ENCODE measurements around the gene BCL11B. TPM values are rescaled to one million over a fixed set of nuclear protein-coding genes. Genes with fewer than 3 reads are reported as not detected.

Gene BCL11B
- total RNA-seq, 1 donor from 2014 or later, result 11.5 TPM

DNA sequence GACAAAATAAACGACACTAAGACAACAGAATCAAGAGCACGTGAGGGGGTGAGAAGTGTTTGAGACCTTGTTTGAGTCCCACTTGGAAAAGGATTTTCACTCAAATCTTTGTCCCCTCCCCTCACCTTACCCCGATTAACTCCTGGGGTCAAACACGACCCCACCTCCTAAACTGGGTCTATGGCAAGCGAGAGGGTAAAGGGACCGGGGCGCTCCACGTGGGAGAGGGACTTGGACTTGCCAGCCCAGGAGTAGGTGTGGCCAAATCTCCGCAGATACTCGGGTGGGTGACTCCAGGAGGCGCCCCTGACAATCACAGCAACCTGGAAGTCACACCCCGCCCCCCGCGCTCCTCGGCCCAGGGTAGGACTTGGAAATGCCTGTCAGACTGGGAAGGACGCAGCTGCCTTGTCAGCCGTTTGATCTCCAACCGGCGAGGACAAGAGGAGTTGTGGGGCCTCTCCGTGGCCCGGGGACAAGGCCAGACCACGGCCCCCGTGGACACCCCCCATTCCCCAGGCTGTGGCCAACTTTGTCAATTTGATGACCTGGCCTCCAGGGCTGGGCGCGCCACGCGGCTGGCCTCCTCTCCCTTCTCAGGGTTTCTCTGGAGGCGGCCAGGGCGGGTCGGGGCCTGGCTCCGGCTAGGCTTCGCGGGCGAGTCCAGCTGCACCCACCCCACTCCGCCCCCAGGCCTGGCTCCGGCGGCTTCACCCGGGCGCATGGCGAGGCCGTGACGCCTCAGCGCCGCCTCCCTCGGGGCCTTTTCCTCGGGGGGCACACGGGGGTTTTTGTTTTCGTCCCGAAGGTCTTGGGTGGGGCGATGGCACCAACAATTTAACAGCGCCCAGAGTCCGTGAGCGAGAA, 1.1 kb upstream of the BCL11B start:
- Histone ChIP-seq H3K27ac (peak overlapping the region; percentile 75), H3K4me3 (peak overlapping the region; percentile 1 to 55), H3K4me1 (peaks cover 30% of the 10 kb centered on the region), H3K27me3 (peaks cover 9% of the 10 kb centered on the region), H3K36me3 (no peaks in the 10 kb centered on the region), H3K9me3 (no peaks in the 10 kb centered on the region)
- intact Hi-C loops (cut with DNase I), result no loop called here
- no peak for DNase-seq (ENCODE audit: extremely low spot score in 2 of 2)
- no peak for TF ChIP-seq POLR2A (IDR thresholded peaks at IDR 0.05)
- TF ChIP-seq, protein P1, sequence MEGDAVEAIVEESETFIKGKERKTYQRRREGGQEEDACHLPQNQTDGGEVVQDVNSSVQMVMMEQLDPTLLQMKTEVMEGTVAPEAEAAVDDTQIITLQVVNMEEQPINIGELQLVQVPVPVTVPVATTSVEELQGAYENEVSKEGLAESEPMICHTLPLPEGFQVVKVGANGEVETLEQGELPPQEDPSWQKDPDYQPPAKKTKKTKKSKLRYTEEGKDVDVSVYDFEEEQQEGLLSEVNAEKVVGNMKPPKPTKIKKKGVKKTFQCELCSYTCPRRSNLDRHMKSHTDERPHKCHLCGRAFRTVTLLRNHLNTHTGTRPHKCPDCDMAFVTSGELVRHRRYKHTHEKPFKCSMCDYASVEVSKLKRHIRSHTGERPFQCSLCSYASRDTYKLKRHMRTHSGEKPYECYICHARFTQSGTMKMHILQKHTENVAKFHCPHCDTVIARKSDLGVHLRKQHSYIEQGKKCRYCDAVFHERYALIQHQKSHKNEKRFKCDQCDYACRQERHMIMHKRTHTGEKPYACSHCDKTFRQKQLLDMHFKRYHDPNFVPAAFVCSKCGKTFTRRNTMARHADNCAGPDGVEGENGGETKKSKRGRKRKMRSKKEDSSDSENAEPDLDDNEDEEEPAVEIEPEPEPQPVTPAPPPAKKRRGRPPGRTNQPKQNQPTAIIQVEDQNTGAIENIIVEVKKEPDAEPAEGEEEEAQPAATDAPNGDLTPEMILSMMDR (IDR thresholded peaks at IDR 0.05), result no peak
- TF ChIP-seq POLR2AphosphoS5 (IDR thresholded peaks at IDR 0.05; ENCODE audit: insufficient read depth in 1 of 2, low read depth in 1 of 2), result no peak

DNA sequence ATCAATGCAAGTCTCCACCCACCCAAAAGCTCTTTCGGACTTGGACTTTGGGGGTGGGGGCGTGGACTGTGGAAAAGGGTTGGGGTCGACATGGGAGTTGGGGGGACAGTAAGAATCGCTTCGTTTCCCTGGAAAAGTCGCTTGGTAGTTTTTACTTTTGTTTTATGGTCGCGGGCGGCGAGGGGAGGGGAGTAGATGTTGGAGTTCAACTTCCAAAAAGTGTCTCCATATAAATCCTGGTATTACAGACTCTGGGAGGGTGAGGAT, 568 bp upstream of the BCL11B start:
- TF ChIP-seq POLR2AphosphoS5 (IDR thresholded peaks at IDR 0.05; ENCODE audit: insufficient read depth in 1 of 2, low read depth in 1 of 2), result no peak
- TF ChIP-seq POLR2A (IDR thresholded peaks at IDR 0.05), result no peak
- TF ChIP-seq, protein P1 (IDR thresholded peaks at IDR 0.05), result no peak
- H3K27ac ChIP-seq, result peak overlapping the region; percentile 75
- intact Hi-C loops (cut with DNase I), result no loop called here
- H3K4me1 ChIP-seq, result peaks cover 30% of the 10 kb centered on the region
- H3K4me3 ChIP-seq, result peak overlapping the region; percentile 36 to 55
- no peaks in the 10 kb centered on the region for H3K36me3 ChIP-seq
- peaks cover 9% of the 10 kb centered on the region for H3K27me3 ChIP-seq
- no peaks in the 10 kb centered on the region for H3K9me3 ChIP-seq
- no peak for DNase-seq (ENCODE audit: extremely low spot score in 2 of 2)

DNA sequence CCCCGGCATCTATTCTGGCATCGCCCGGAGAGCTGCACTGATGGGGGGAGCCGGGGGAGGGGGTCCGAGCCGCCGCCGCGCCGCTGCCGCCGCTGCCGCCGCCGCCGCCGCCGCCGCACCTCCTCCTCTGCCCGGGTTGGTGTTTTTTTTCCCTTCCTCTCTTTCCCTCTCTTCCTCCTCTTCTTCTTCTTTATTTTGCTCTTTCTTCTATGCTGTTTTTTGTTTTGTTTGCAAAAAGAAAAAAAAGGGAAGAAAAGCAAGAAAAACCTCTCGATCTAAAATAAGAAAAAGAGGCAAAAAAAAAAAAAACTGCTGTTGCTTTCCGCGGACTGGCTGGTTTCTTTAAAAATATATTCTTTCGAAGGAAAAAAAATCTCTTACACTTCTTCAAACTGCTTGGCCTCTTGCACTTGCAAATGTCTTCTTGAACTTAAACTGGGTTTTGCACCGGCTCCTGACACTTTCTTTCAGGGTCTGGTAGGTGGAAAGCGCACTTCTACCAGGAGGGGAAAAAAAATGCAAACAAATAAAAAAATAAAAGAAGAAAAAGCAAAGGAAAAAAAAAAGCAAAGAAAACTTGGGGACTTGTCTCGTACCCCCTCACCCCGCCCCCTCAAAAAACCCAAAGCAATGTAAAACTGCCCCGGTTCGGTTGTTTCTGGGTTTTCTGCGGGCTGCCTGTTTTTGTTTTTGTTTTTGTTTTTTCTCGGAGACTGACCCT, 616 bp downstream of the BCL11B start:
- intact Hi-C loops (cut with DNase I), result no loop called here
- no peaks in the 10 kb centered on the region for H3K36me3 ChIP-seq
- peak overlapping the region; percentile 45 to 55 for H3K4me3 ChIP-seq
- no peaks in the 10 kb centered on the region for H3K9me3 ChIP-seq
- H3K4me1 ChIP-seq, result peaks cover 31% of the 10 kb centered on the region
- TF ChIP-seq POLR2AphosphoS5 (IDR thresholded peaks at IDR 0.05; ENCODE audit: insufficient read depth in 1 of 2, low read depth in 1 of 2), result no peak
- TF ChIP-seq, protein P1 (IDR thresholded peaks at IDR 0.05), result no peak
- no peak for TF ChIP-seq POLR2A (IDR thresholded peaks at IDR 0.05)
- peaks cover 9% of the 10 kb centered on the region for H3K27me3 ChIP-seq
- peak overlapping the region; percentile 75 for H3K27ac ChIP-seq
- no peak for DNase-seq (ENCODE audit: extremely low spot score in 2 of 2)

DNA sequence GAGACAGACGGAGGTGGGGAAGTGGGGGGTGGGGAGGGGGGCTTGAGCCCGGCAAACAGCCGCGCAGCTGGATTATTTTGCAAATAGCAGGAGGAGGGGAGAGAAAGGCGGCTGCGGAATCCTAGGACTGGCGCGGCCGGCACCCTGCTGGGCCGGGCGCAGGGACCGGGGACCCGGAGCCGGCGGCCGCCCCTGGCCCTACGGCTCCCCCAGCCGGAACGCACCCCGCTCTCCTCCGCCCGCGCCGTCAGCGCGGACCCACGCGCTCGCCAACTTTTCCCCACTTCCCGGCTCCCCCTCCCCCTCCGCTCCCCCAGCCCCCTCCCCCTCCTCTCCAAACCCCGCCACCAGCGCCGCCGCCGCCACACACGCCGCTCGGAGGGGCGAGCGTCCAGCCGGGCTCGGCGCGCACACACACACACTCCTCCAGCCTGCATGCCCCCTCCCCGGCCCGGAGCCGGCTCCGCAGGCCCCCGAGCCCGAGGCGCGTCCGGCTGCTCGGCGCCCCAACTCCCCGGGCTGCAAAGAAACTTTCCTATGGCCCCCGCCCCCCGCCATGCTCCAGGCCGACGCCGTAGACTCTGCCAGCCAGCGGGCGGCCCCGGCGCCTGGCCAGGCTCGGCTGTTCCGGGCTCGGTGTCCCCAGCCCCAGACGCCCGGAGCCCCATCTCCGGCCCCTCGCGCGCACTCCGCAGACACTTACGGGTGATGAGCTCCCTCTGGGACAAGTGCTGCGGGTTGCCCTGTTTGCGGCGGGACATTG, 1.4 kb downstream of the BCL11B start:
- H3K27ac ChIP-seq, result peak overlapping the region; percentile 75
- peak overlapping the region; percentile 45 to 55 for H3K4me3 ChIP-seq
- H3K36me3 ChIP-seq, result no peaks in the 10 kb centered on the region
- DNase-seq (ENCODE audit: extremely low spot score in 2 of 2), result no peak
- intact Hi-C loops (cut with DNase I), result no loop called here
- H3K4me1 ChIP-seq, result peaks cover 38% of the 10 kb centered on the region
- TF ChIP-seq POLR2A (IDR thresholded peaks at IDR 0.05), result no peak
- no peak for TF ChIP-seq POLR2AphosphoS5 (IDR thresholded peaks at IDR 0.05; ENCODE audit: insufficient read depth in 1 of 2, low read depth in 1 of 2)
- TF ChIP-seq, protein P1 (IDR thresholded peaks at IDR 0.05), result no peak
- H3K9me3 ChIP-seq, result no peaks in the 10 kb centered on the region
- H3K27me3 ChIP-seq, result peaks cover 9% of the 10 kb centered on the region

Measured in vagina (tissue), 2 donors.